GM23338 (cell line): ENCODE data around the gene ELAVL3. TPM values are rescaled to one million over a fixed set of nuclear protein-coding genes. Genes with fewer than 3 reads are reported as not detected.

Source experiments
- ATAC-seq: fragments of 200-7000 bp; cut with Tn5 transposase; 3 replicates; pipeline ENCODE4 v1.9.1; 2020
- DNase-seq: peaks from one replicate; pipeline ENCODE4 v3.0.0-alpha.2; 2015; ENCODE audit warnings: low spot score
- H2AFZ ChIP-seq: fragments of 200-600 bp; sonication (generic); 2 replicates; pipeline ENCODE4 v1.8.0; 2016; ENCODE audit warnings: antibody characterized with exemption, mild to moderate bottlenecking, moderate library complexity
- H3F3A ChIP-seq: fragments of 200-600 bp; sonication (generic); replicated peaks from 2 replicates; pipeline ENCODE4 v1.8.0; 2017; ENCODE audit warnings: antibody characterized with exemption, mixed run types, low read depth
- H3K27ac ChIP-seq: fragments of 200-600 bp; sonication (generic); 2 replicates; pipeline ENCODE4 v1.6.1; 2016; ENCODE audit warnings: low read depth
- H3K27me3 ChIP-seq: fragments of 200-600 bp; sonication (generic); 2 replicates; pipeline ENCODE4 v1.8.0; 2016; ENCODE audit warnings: mild to moderate bottlenecking, mixed run types, moderate library complexity; ENCODE audit not compliant: insufficient read depth
- H3K36me3 ChIP-seq: fragments of 200-600 bp; sonication (generic); 2 replicates; pipeline ENCODE4 v1.8.0; 2016; ENCODE audit warnings: mild to moderate bottlenecking; ENCODE audit not compliant: insufficient read depth
- H3K4me1 ChIP-seq: fragments of 200-600 bp; sonication (generic); 2 replicates; pipeline ENCODE4 v1.8.0; 2016; ENCODE audit warnings: mild to moderate bottlenecking, moderate library complexity; ENCODE audit not compliant: insufficient read depth
- H3K4me2 ChIP-seq: fragments of 200-600 bp; sonication (generic); 2 replicates; pipeline ENCODE4 v1.7.1; 2017; ENCODE audit warnings: mixed run types
- H3K4me3 ChIP-seq: fragments of 200-600 bp; sonication (generic); 2 replicates; pipeline ENCODE4 v1.6.1; 2016; ENCODE audit warnings: mixed run types
- H3K79me2 ChIP-seq: fragments of 200-600 bp; sonication (generic); replicated peaks from 2 replicates; pipeline ENCODE4 v1.8.0; 2017; ENCODE audit warnings: mild to moderate bottlenecking; ENCODE audit not compliant: insufficient read depth
- H3K9me2 ChIP-seq: fragments of 200-600 bp; sonication (generic); 2 replicates; pipeline ENCODE4 v1.8.0; 2017; ENCODE audit not compliant: insufficient read depth
- H4K20me1 ChIP-seq: fragments of 200-600 bp; sonication (generic); replicated peaks from 2 replicates; pipeline ENCODE4 v1.8.0; 2017; ENCODE audit warnings: mild to moderate bottlenecking; ENCODE audit not compliant: insufficient read depth
- H3K27ac Mint-ChIP-seq: 2 replicates; pipeline ENCODE4 v1.8.0; 2020; ENCODE audit warnings: inconsistent platforms, mild to moderate bottlenecking, moderate library complexity, mixed read lengths
- H3K27me3 Mint-ChIP-seq: 3 replicates; pipeline ENCODE4 v1.8.0; 2022; ENCODE audit warnings: low read depth, mild to moderate bottlenecking, moderate library complexity, mixed read lengths, inconsistent platforms; ENCODE audit not compliant: insufficient read depth, poor library complexity
- H3K36me3 Mint-ChIP-seq: 3 replicates; pipeline ENCODE4 v1.8.0; 2021; ENCODE audit warnings: low read depth, mild to moderate bottlenecking, inconsistent platforms, moderate library complexity, mixed read lengths
- H3K4me1 Mint-ChIP-seq: 3 replicates; pipeline ENCODE4 v1.8.0; 2020; ENCODE audit warnings: mild to moderate bottlenecking, inconsistent platforms, mixed read lengths
- H3K4me3 Mint-ChIP-seq: 3 replicates; pipeline ENCODE4 v1.8.0; 2021; ENCODE audit warnings: moderate library complexity, mild to moderate bottlenecking, inconsistent platforms, mixed read lengths
- H3K9me3 Mint-ChIP-seq: 3 replicates; pipeline ENCODE4 v1.8.0; 2020; ENCODE audit warnings: moderate library complexity, mild to moderate bottlenecking, inconsistent platforms, mixed read lengths
- CREB1 ChIP-seq: fragments of 250-450 bp; sonication (Bioruptor Pico); IDR thresholded peaks from 2 replicates; pipeline ENCODE4 v1.5.0; 2020; ENCODE audit warnings: low read depth, mild to moderate bottlenecking, moderate library complexity
- EZH2 ChIP-seq: fragments of 200-600 bp; sonication (generic); IDR thresholded peaks from one replicate; pipeline ENCODE4 v1.8.0; 2017; ENCODE audit warnings: antibody characterized with exemption, mild to moderate bottlenecking, low read depth; ENCODE audit not compliant: unreplicated experiment
- JUNB ChIP-seq: IDR thresholded peaks from one replicate; pipeline ENCODE4 v1.6.1; 2016; ENCODE audit warnings: antibody characterized with exemption; ENCODE audit not compliant: unreplicated experiment
- NANOG ChIP-seq: IDR thresholded peaks from 2 replicates; pipeline ENCODE4 v1.6.1; 2016; ENCODE audit warnings: antibody characterized with exemption, borderline replicate concordance
- POLR2AphosphoS5 ChIP-seq: IDR thresholded peaks from 2 replicates; pipeline ENCODE4 v1.6.1; 2016; ENCODE audit warnings: antibody characterized with exemption, low read depth
- STAT1 ChIP-seq: IDR thresholded peaks from one replicate; pipeline ENCODE4 v1.6.1; 2016; ENCODE audit warnings: antibody characterized with exemption; ENCODE audit not compliant: unreplicated experiment
- ZNF114 ChIP-seq: fragments of 250-450 bp; sonication (Bioruptor Pico); IDR thresholded peaks from 2 replicates; pipeline ENCODE4 v1.5.0; 2020; ENCODE audit warnings: mild to moderate bottlenecking, moderate library complexity
- polyA plus RNA-seq: library from polyadenylated mRNA; unstranded; fragments of >200 nt; fragmentation: Nextera tagmentation; extraction: Ambion mirVana; gene quantifications from 2 replicates; pipeline ENCODE4 v1.2.1, GENCODE V29; 2016
- total RNA-seq: library from RNA; depleted of rRNA; stranded (reverse); fragments of >200 nt; shearing (Covaris generic); gene quantifications from 2 replicates; pipeline ENCODE4 v1.2.3, GENCODE V29; 2014
- TF ChIP-seq, protein P1 (sequence below): IDR thresholded peaks from one replicate; pipeline ENCODE4 v1.6.1; 2018; ENCODE audit warnings: antibody characterized with exemption; ENCODE audit not compliant: unreplicated experiment
- TF ChIP-seq, protein P2 (sequence below), 2 experiments: fragments of 200-600 bp in 1 of 2; sonication (generic) in 1 of 2; conservative IDR thresholded peaks; 2 replicates each; pipeline versions ENCODE4 v1.5.1 to v1.6.1; 2016 to 2017; ENCODE audit warnings: antibody characterized with exemption in 2 of 2, low read depth in 2 of 2, mild to moderate bottlenecking in 2 of 2, moderate library complexity in 1 of 2

Gene ELAVL3
- total and polyA plus RNA-seq, 2 experiments from 2014 or later = 0.45 to 1.2 TPM

DNA sequence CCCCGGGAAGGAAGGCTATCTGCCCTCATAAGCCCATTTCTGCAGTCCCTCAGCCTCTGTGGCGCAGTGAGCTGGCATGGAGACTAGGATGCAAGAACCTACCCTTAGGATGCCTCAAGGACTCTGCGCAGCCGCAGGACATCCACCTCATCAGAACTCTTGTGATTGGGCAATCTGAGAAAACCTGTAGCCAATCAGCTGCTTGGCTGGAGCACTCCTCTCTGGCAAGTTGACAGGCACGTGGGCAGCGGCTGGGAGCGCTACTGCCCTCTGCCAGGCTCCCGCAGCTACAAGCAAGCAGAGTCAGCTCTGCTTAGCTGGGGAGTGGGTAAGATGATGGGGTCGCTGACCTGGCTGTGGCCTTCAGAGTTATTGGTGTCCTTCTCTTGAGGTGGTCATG is 49.6 kb upstream of the ELAVL3 start (continued):
- TF ChIP-seq, protein P1, sequence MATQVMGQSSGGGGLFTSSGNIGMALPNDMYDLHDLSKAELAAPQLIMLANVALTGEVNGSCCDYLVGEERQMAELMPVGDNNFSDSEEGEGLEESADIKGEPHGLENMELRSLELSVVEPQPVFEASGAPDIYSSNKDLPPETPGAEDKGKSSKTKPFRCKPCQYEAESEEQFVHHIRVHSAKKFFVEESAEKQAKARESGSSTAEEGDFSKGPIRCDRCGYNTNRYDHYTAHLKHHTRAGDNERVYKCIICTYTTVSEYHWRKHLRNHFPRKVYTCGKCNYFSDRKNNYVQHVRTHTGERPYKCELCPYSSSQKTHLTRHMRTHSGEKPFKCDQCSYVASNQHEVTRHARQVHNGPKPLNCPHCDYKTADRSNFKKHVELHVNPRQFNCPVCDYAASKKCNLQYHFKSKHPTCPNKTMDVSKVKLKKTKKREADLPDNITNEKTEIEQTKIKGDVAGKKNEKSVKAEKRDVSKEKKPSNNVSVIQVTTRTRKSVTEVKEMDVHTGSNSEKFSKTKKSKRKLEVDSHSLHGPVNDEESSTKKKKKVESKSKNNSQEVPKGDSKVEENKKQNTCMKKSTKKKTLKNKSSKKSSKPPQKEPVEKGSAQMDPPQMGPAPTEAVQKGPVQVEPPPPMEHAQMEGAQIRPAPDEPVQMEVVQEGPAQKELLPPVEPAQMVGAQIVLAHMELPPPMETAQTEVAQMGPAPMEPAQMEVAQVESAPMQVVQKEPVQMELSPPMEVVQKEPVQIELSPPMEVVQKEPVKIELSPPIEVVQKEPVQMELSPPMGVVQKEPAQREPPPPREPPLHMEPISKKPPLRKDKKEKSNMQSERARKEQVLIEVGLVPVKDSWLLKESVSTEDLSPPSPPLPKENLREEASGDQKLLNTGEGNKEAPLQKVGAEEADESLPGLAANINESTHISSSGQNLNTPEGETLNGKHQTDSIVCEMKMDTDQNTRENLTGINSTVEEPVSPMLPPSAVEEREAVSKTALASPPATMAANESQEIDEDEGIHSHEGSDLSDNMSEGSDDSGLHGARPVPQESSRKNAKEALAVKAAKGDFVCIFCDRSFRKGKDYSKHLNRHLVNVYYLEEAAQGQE = no peak
- TF ChIP-seq POLR2AphosphoS5 = no peak
- TF ChIP-seq EZH2 = no peak
- no peak for TF ChIP-seq ZNF114 (CRISPR knock-in tag)
- TF ChIP-seq NANOG = no peak
- no peak for TF ChIP-seq STAT1
- peak; percentile 30; the same call in 1 of the 2 replicates for TF ChIP-seq CREB1 (CRISPR knock-in tag)

- Mint-ChIP-seq H3K4me1 (peaks cover 8% of the 10 kb centered on the region), H3K27me3 (peaks cover 15% of the 10 kb centered on the region), H3K27ac (peak within 1 kb of the TSS; percentile 93), H3K36me3 (peaks cover 7% of the 10 kb centered on the region), H3K4me3 (peak within 1 kb of the TSS; percentile 95), H3K9me3 (no peaks in the 10 kb centered on the region)
- peak within 1 kb of the TSS; percentile 67; the same call in 1 of the 2 replicates for H3K27ac ChIP-seq
- H4K20me1 ChIP-seq = peaks cover 5% of the 10 kb centered on the region; the same call in 1 of the 2 replicates
- H3K9me2 ChIP-seq = no peaks in the 10 kb centered on the region
- no peaks in the 10 kb centered on the region for H3K36me3 ChIP-seq
- peak within 1 kb of the TSS; percentile 69; the same call in 1 of the 2 replicates for H2AFZ ChIP-seq
- H3K27me3 ChIP-seq = no peaks in the 10 kb centered on the region
- peak within 1 kb of the TSS; percentile 81 for H3K4me2 ChIP-seq
- ATAC-seq = peak; percentile 96
- H3K79me2 ChIP-seq = peaks cover 11% of the 10 kb centered on the region
- H3K4me1 ChIP-seq = peaks cover 6% of the 10 kb centered on the region; the same call in 1 of the 2 replicates
- DNase-seq = peak; percentile 99
- no peaks in the 10 kb centered on the region for H3F3A ChIP-seq
- no peak for TF ChIP-seq NANOG
- TF ChIP-seq, protein P1 = peak; percentile 79
- TF ChIP-seq POLR2AphosphoS5 = peak; percentile 63
- TF ChIP-seq STAT1 = no peak
- TF ChIP-seq CREB1 (CRISPR knock-in tag) = peak; percentile 53
- TF ChIP-seq ZNF114 (CRISPR knock-in tag) = no peak
- TF ChIP-seq, protein P2, sequence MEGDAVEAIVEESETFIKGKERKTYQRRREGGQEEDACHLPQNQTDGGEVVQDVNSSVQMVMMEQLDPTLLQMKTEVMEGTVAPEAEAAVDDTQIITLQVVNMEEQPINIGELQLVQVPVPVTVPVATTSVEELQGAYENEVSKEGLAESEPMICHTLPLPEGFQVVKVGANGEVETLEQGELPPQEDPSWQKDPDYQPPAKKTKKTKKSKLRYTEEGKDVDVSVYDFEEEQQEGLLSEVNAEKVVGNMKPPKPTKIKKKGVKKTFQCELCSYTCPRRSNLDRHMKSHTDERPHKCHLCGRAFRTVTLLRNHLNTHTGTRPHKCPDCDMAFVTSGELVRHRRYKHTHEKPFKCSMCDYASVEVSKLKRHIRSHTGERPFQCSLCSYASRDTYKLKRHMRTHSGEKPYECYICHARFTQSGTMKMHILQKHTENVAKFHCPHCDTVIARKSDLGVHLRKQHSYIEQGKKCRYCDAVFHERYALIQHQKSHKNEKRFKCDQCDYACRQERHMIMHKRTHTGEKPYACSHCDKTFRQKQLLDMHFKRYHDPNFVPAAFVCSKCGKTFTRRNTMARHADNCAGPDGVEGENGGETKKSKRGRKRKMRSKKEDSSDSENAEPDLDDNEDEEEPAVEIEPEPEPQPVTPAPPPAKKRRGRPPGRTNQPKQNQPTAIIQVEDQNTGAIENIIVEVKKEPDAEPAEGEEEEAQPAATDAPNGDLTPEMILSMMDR (conservative IDR thresholded peaks at IDR 0.05; ENCODE audit: low read depth in 2 of 2) = no peak
- TF ChIP-seq JUNB = no peak
- peak within 1 kb of the TSS; percentile 82 for H3K4me3 ChIP-seq
These were observed 47.9 kb upstream of the ELAVL3 start, which contains the start of gene ECSIT for GRCh38 chr19:11528551-11529341. Gene ECSIT (minus strand): TSS chr19:11529134. CDS start chr19:11519170, 9,964 bp downstream.
